Astrocyte (in vitro differentiated cells and primary cell): Measurements from ENCODE around the gene DNAH6.

Experiments
- EZH2 ChIP-seq: IDR thresholded peaks from 2 replicates; pipeline ENCODE4 v1.6.1; 2012; ENCODE audit warnings: mild to moderate bottlenecking, low read length, inconsistent platforms; ENCODE audit not compliant: insufficient read depth
- TF ChIP-seq, protein P1 (sequence below): IDR thresholded peaks from 2 replicates; pipeline ENCODE4 v1.5.1; 2011; ENCODE audit warnings: low read depth, mild to moderate bottlenecking, inconsistent platforms, low read length, moderate library complexity; ENCODE audit not compliant: insufficient read depth

GRCh38 chr2:84496386-84496785 lies 19.9 kb upstream of the DNAH6 start:
- TF ChIP-seq, protein P1, sequence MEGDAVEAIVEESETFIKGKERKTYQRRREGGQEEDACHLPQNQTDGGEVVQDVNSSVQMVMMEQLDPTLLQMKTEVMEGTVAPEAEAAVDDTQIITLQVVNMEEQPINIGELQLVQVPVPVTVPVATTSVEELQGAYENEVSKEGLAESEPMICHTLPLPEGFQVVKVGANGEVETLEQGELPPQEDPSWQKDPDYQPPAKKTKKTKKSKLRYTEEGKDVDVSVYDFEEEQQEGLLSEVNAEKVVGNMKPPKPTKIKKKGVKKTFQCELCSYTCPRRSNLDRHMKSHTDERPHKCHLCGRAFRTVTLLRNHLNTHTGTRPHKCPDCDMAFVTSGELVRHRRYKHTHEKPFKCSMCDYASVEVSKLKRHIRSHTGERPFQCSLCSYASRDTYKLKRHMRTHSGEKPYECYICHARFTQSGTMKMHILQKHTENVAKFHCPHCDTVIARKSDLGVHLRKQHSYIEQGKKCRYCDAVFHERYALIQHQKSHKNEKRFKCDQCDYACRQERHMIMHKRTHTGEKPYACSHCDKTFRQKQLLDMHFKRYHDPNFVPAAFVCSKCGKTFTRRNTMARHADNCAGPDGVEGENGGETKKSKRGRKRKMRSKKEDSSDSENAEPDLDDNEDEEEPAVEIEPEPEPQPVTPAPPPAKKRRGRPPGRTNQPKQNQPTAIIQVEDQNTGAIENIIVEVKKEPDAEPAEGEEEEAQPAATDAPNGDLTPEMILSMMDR = no peak
- TF ChIP-seq EZH2 = no peak
